Panc1 (cell line): ENCODE measurements around the gene COL16A1.

Experiments
- POLR2AphosphoS5 ChIP-seq: IDR thresholded peaks from 2 replicates; pipeline ENCODE4 v1.6.1; 2012; ENCODE audit warnings: mild to moderate bottlenecking, low read depth, low read length, moderate library complexity
- TF ChIP-seq, protein P1 (sequence below): fragments of 450-650 bp; IDR thresholded peaks from 2 replicates; pipeline ENCODE4 v1.5.1; 2017; ENCODE audit warnings: mild to moderate bottlenecking

- TF ChIP-seq POLR2AphosphoS5 = no peak
- TF ChIP-seq, protein P1, sequence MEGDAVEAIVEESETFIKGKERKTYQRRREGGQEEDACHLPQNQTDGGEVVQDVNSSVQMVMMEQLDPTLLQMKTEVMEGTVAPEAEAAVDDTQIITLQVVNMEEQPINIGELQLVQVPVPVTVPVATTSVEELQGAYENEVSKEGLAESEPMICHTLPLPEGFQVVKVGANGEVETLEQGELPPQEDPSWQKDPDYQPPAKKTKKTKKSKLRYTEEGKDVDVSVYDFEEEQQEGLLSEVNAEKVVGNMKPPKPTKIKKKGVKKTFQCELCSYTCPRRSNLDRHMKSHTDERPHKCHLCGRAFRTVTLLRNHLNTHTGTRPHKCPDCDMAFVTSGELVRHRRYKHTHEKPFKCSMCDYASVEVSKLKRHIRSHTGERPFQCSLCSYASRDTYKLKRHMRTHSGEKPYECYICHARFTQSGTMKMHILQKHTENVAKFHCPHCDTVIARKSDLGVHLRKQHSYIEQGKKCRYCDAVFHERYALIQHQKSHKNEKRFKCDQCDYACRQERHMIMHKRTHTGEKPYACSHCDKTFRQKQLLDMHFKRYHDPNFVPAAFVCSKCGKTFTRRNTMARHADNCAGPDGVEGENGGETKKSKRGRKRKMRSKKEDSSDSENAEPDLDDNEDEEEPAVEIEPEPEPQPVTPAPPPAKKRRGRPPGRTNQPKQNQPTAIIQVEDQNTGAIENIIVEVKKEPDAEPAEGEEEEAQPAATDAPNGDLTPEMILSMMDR = no peak
Observed at GRCh38 chr1:31655756-31656155, 48.1 kb downstream of the COL16A1 start.
